Keratinocyte (primary cell): ENCODE results near the gene ACACB. TPM values are rescaled to one million over a fixed set of nuclear protein-coding genes. Genes with fewer than 3 reads are reported as not detected.

ENCODE experiments used
- DNase-seq: peaks from one replicate; pipeline ENCODE4 v3.0.0-alpha.2; 2011; ENCODE audit warnings: low read depth, missing footprints, low spot score
- FAIRE-seq: peaks from 2 replicates; lab custom pipeline; 2011; peaks lifted over from hg19 to GRCh38; lab: Jason Lieb, UNC
- H2AFZ ChIP-seq: 2 replicates; pipeline ENCODE4 v1.6.0; 2012; ENCODE audit warnings: low read length, control low read depth, inconsistent platforms; ENCODE audit not compliant: control insufficient read depth
- H3K27ac ChIP-seq: 2 replicates; pipeline ENCODE4 v1.5.1; 2011; ENCODE audit warnings: low read length; ENCODE audit not compliant: control insufficient read depth, insufficient read depth
- H3K27me3 ChIP-seq: 3 replicates; pipeline ENCODE4 v1.6.0; 2011; ENCODE audit warnings: low read length; ENCODE audit not compliant: control insufficient read depth, insufficient read depth; ENCODE audit errors: extremely low read depth
- H3K36me3 ChIP-seq, 2 experiments: 2 replicates in 1 of 2; 3 replicates in 1 of 2; pipeline ENCODE4 v1.5.1; 2011; ENCODE audit warnings: low read length in 2 of 2, mild to moderate bottlenecking in 1 of 2; ENCODE audit not compliant: control insufficient read depth in 2 of 2, insufficient read depth in 2 of 2; ENCODE audit errors: extremely low read depth in 1 of 2
- H3K4me1 ChIP-seq: 3 replicates; pipeline ENCODE4 v1.5.1; 2011; ENCODE audit warnings: low read length; ENCODE audit not compliant: control insufficient read depth, insufficient read depth; ENCODE audit errors: extremely low read depth
- H3K4me2 ChIP-seq: 3 replicates; pipeline ENCODE4 v1.6.0; 2011; ENCODE audit warnings: low read depth, low read length; ENCODE audit not compliant: control insufficient read depth, insufficient read depth; ENCODE audit errors: extremely low read depth
- H3K4me3 ChIP-seq, 3 experiments: fragments of 200-600 bp in 1 of 3; sonication (generic) in 1 of 3; 2 replicates in 2 of 3; 3 replicates in 1 of 3; pipeline ENCODE4 v1.5.1; 2011 to 2016; ENCODE audit warnings: low read length in 3 of 3, mild to moderate bottlenecking in 3 of 3, control low read depth in 2 of 3, inconsistent platforms in 1 of 3, low read depth in 1 of 3, mixed read lengths in 1 of 3, mixed run types in 1 of 3, moderate library complexity in 1 of 3; ENCODE audit not compliant: control insufficient read depth in 2 of 3, insufficient read depth in 2 of 3; ENCODE audit errors: extremely low read depth in 1 of 3
- H3K79me2 ChIP-seq: 2 replicates; pipeline ENCODE4 v1.6.0; 2012; ENCODE audit warnings: low read length; ENCODE audit not compliant: control insufficient read depth, insufficient read depth
- H3K9ac ChIP-seq: 3 replicates; pipeline ENCODE4 v1.6.0; 2011; ENCODE audit warnings: low read length; ENCODE audit not compliant: control insufficient read depth, insufficient read depth; ENCODE audit errors: extremely low read depth
- H3K9me1 ChIP-seq: 3 replicates; pipeline ENCODE4 v1.6.0; 2011; ENCODE audit warnings: low read length; ENCODE audit not compliant: control insufficient read depth, insufficient read depth; ENCODE audit errors: extremely low read depth
- H3K9me3 ChIP-seq: 2 replicates; pipeline ENCODE4 v1.5.1; 2012; ENCODE audit warnings: low read depth, low read length; ENCODE audit not compliant: control insufficient read depth
- H4K20me1 ChIP-seq: 3 replicates; pipeline ENCODE4 v1.6.0; 2011; ENCODE audit warnings: low read length; ENCODE audit not compliant: control insufficient read depth, insufficient read depth; ENCODE audit errors: extremely low read depth
- CTCF ChIP-seq, 3 experiments: IDR thresholded peaks in 1 of 3; conservative IDR thresholded peaks in 1 of 3; optimal IDR thresholded peaks in 1 of 3; 2 replicates in 2 of 3; 3 replicates in 1 of 3; pipeline versions ENCODE3 to v1.5.1; 2011; ENCODE audit warnings: low read length in 3 of 3, mild to moderate bottlenecking in 3 of 3, moderate library complexity in 2 of 3, control low read depth in 1 of 3, inconsistent platforms in 1 of 3; ENCODE audit not compliant: insufficient read depth in 2 of 3; ENCODE audit errors: extremely low read depth in 1 of 3
- EZH2 ChIP-seq: IDR thresholded peaks from one replicate; pipeline ENCODE4 v1.6.1; 2012; ENCODE audit warnings: inconsistent platforms, mild to moderate bottlenecking, low read length, moderate library complexity
- dilution Hi-C: fragments of 300-500 bp; cut with MboI; formaldehyde crosslinking; loops from one replicate; pipeline ENCODE4 v1.7.0; 2020; ENCODE audit warnings: low sequenced_read_pairs; ENCODE audit not compliant: extremely low pct_ligation_motif_present
- polyA plus RNA-seq, 5 experiments: library from polyadenylated mRNA; depleted of rRNA in 3 of 5; stranded (reverse) in 3 of 5; stranded (forward) in 1 of 5; unstranded in 1 of 5; fragments of >200 nt; gene quantifications; 1 replicate in 1 of 5; 2 replicates in 3 of 5; 3 replicates in 1 of 5; pipeline versions ENCODE4 v1.2.1 to v1.2.3, GENCODE V29; 2011 to 2012; ENCODE audit warnings: missing spikeins in 2 of 5, low read depth in 1 of 5, low replicate concordance in 1 of 5

ACACB gene
- polyA plus RNA-seq, 1 donor (not counting 4 experiments of a cell fraction or from before 2014, with no cell fraction given): 1.3 TPM

DNA sequence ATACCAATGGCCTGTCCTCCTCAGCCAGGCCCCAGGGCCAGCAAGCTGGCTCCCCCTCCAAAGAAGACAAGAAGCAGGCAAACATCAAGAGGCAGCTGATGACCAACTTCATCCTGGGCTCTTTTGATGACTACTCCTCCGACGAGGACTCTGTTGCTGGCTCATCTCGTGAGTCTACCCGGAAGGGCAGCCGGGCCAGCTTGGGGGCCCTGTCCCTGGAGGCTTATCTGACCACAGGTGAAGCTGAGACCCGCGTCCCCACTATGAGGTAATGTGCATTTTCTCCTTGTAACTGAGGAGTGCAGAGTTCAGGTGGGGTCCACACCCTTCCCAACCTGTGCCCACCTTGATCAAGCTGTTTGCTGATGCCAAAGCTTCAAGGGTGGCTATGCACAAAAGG is 23.4 kb downstream of the ACACB start:
- Histone ChIP-seq H4K20me1 (no peaks in the 10 kb centered on the region), H3K9me1 (no peaks in the 10 kb centered on the region), H3K27ac (no peak overlapping the region), H3K4me3 (no peak overlapping the region), H3K27me3 (no peaks in the 10 kb centered on the region), H3K36me3 (no peaks in the 10 kb centered on the region), H3K4me2 (no peak overlapping the region), H3K9ac (no peak overlapping the region), H3K4me1 (no peaks in the 10 kb centered on the region), H2AFZ (no peak overlapping the region), H3K79me2 (no peaks in the 10 kb centered on the region), H3K9me3 (no peaks in the 10 kb centered on the region)
- no peak for FAIRE-seq
- DNase-seq: no peak
- no peak for TF ChIP-seq EZH2
- no peak for TF ChIP-seq CTCF (optimal IDR thresholded peaks at IDR 0.05 in 1 of 3, IDR thresholded peaks at IDR 0.05 in 1 of 3, conservative IDR thresholded peaks at IDR 0.05 in 1 of 3; ENCODE audit: extremely low read depth in 1 of 3, insufficient read depth in 2 of 3, low read length in 3 of 3)
- dilution Hi-C loops: no loop called here

DNA sequence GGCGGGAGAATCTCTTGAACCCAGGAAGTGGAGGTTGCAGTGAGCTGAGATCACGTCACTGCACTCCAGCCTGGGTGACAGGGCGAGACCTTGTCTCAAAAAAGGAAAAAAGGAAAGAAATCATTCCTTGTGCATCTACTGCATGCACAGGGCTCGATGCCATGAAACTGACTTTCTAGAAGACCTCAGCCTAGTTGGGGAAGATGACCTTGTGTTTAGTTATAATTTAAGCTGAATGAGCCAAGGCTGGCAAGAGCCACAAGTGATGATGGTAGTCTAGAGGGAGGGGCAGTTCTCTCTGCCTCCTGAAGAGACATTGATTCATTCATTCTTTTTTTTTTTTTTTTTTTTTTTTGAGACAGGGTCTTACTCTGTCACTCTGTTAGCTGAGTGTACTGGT is 24.2 kb downstream of the ACACB start:
- Histone ChIP-seq H3K27ac (no peak overlapping the region), H4K20me1 (no peaks in the 10 kb centered on the region), H3K4me2 (no peak overlapping the region), H3K27me3 (no peaks in the 10 kb centered on the region), H3K4me1 (no peaks in the 10 kb centered on the region), H3K9me3 (no peaks in the 10 kb centered on the region), H3K9me1 (no peaks in the 10 kb centered on the region), H2AFZ (no peak overlapping the region), H3K9ac (no peak overlapping the region), H3K4me3 (no peak overlapping the region), H3K79me2 (no peaks in the 10 kb centered on the region), H3K36me3 (no peaks in the 10 kb centered on the region)
- dilution Hi-C loops: no loop called here
- DNase-seq: no peak
- TF ChIP-seq CTCF (optimal IDR thresholded peaks at IDR 0.05 in 1 of 3, IDR thresholded peaks at IDR 0.05 in 1 of 3, conservative IDR thresholded peaks at IDR 0.05 in 1 of 3; ENCODE audit: extremely low read depth in 1 of 3, insufficient read depth in 2 of 3, low read length in 3 of 3): no peak
- no peak for TF ChIP-seq EZH2
- no peak for FAIRE-seq
